CD14-positive monocyte (primary cell): ENCODE data around the gene STRN3. TPM values are rescaled to one million over a fixed set of nuclear protein-coding genes. Genes with fewer than 3 reads are reported as not detected.
A peak's percentile ranks its signal among the peaks of the same experiment; 100 is the strongest.
"Not testable (repeated sequence)": the region's sequence is repeated elsewhere in the genome, so short reads cannot be mapped to it uniquely, and the experiment has no call there.

Experiments
- DNase-seq, 3 donors: peaks; one replicate each; pipeline ENCODE4 v3.0.0-alpha.2; 2011 to 2022
- H2AFZ ChIP-seq: 2 replicates; pipeline ENCODE4 v1.6.0; 2012; ENCODE audit warnings: mild to moderate bottlenecking, low read depth, low read length, inconsistent platforms; ENCODE audit not compliant: insufficient read depth, poor library complexity, severe bottlenecking
- H3K27ac ChIP-seq, 2 donors: 1 replicate in 1 of 2; 2 replicates in 1 of 2; pipeline ENCODE4 v1.5.1; 2012 to 2013; ENCODE audit warnings: low read length in 2 of 2, control low read depth in 1 of 2, inconsistent platforms in 1 of 2, low read depth in 1 of 2, mild to moderate bottlenecking in 1 of 2
- H3K27me3 ChIP-seq, 2 donors: one replicate each; pipeline versions ENCODE4 v1.6.0 to v1.6.1; 2011 to 2013; ENCODE audit warnings: low read length in 2 of 2; ENCODE audit not compliant: control insufficient read depth in 2 of 2, insufficient read depth in 2 of 2
- H3K36me3 ChIP-seq, 2 donors: replicated peaks in 1 of 2; 1 replicate in 1 of 2; 2 replicates in 1 of 2; pipeline versions ENCODE4 v1.5.1 to v1.6.1; 2012 to 2013; ENCODE audit warnings: low read length in 2 of 2, control low read depth in 1 of 2, inconsistent platforms in 1 of 2, mild to moderate bottlenecking in 1 of 2; ENCODE audit not compliant: insufficient read depth in 2 of 2, control insufficient read depth in 1 of 2
- H3K4me1 ChIP-seq, 2 donors: 1 replicate in 1 of 2; 2 replicates in 1 of 2; pipeline versions ENCODE4 v1.5.1 to v1.6.1; 2012 to 2013; ENCODE audit warnings: low read length in 2 of 2, control low read depth in 1 of 2, inconsistent platforms in 1 of 2, mild to moderate bottlenecking in 1 of 2, moderate library complexity in 1 of 2; ENCODE audit not compliant: insufficient read depth in 2 of 2, control insufficient read depth in 1 of 2
- H3K4me2 ChIP-seq: replicated peaks from 2 replicates; pipeline ENCODE3; 2012; ENCODE audit warnings: low read length, moderate library complexity, mild to moderate bottlenecking; ENCODE audit not compliant: poor library complexity, severe bottlenecking; ENCODE audit errors: extremely low read depth
- H3K4me3 ChIP-seq, 3 experiments: fragments of 200-600 bp in 1 of 3; sonication (generic) in 1 of 3; replicated peaks in 1 of 3; 1 replicate in 2 of 3; 2 replicates in 1 of 3; pipeline ENCODE4 v1.5.1; 2011 to 2013; ENCODE audit warnings: low read length in 3 of 3, mild to moderate bottlenecking in 3 of 3, control low read depth in 2 of 3, low read depth in 2 of 3, inconsistent platforms in 1 of 3, moderate library complexity in 1 of 3
- H3K79me2 ChIP-seq: 2 replicates; pipeline ENCODE4 v1.6.0; 2012; ENCODE audit warnings: mild to moderate bottlenecking, control low read depth, inconsistent platforms, low read length, moderate library complexity; ENCODE audit not compliant: insufficient read depth
- H3K9ac ChIP-seq: 2 replicates; pipeline ENCODE4 v1.6.0; 2017; ENCODE audit warnings: low read length, mild to moderate bottlenecking; ENCODE audit not compliant: insufficient read depth, poor library complexity, severe bottlenecking
- H3K9me3 ChIP-seq, 2 donors: replicated peaks in 1 of 2; 1 replicate in 1 of 2; 2 replicates in 1 of 2; pipeline versions ENCODE4 v1.5.1 to v1.6.1; 2012 to 2013; ENCODE audit warnings: low read length in 2 of 2, control low read depth in 1 of 2; ENCODE audit not compliant: control insufficient read depth in 1 of 2, insufficient read depth in 1 of 2
- H4K20me1 ChIP-seq: 2 replicates; pipeline ENCODE4 v1.6.0; 2012; ENCODE audit warnings: mild to moderate bottlenecking, low read length, control low read depth, moderate library complexity; ENCODE audit not compliant: insufficient read depth
- H3K27ac Mint-ChIP-seq, 7 donors: one replicate each; pipeline ENCODE4 v1.8.0; 2020; ENCODE audit warnings: mild to moderate bottlenecking in 7 of 7, mixed read lengths in 7 of 7, moderate library complexity in 6 of 7, inconsistent platforms in 2 of 7
- H3K27me3 Mint-ChIP-seq, 3 donors: one replicate each; pipeline ENCODE4 v1.8.0; 2021 to 2022; ENCODE audit warnings: low read depth in 3 of 3, mild to moderate bottlenecking in 3 of 3, mixed read lengths in 3 of 3, moderate library complexity in 3 of 3, inconsistent platforms in 1 of 3
- H3K36me3 Mint-ChIP-seq, 2 donors: one replicate each; pipeline ENCODE4 v1.8.0; 2020; ENCODE audit warnings: mixed read lengths in 2 of 2, inconsistent platforms in 1 of 2, mild to moderate bottlenecking in 1 of 2
- H3K4me1 Mint-ChIP-seq: one replicate; pipeline ENCODE4 v1.8.0; 2020; ENCODE audit warnings: mild to moderate bottlenecking, mixed read lengths
- H3K4me3 Mint-ChIP-seq, 2 donors: one replicate each; pipeline ENCODE4 v1.8.0; 2020; ENCODE audit warnings: mild to moderate bottlenecking in 2 of 2, mixed read lengths in 2 of 2, moderate library complexity in 1 of 2
- H3K9me3 Mint-ChIP-seq, 7 donors: one replicate each; pipeline ENCODE4 v1.8.0; 2020 to 2022; ENCODE audit warnings: mixed read lengths in 7 of 7, mild to moderate bottlenecking in 6 of 7, moderate library complexity in 6 of 7, inconsistent platforms in 2 of 7
- WGBS: methylation state at CpG from one replicate; pipeline ENCODE4 v1.1.5; 2013; ENCODE audit warnings: missing lambda C conversion rate; ENCODE audit not compliant: insufficient coverage; 5-methylcytosine and 5-hydroxymethylcytosine counted together
- intact Hi-C, 2 donors: fragments of 100-400 bp; cut with micrococcal nuclease; formaldehyde crosslinking; loops; one replicate each; pipeline versions ENCODE4 v1.15.0 to v1.15.1; 2023
- polyA plus RNA-seq, 3 donors: library from polyadenylated mRNA; depleted of rRNA in 1 of 3; unstranded in 2 of 3; stranded (reverse) in 1 of 3; fragments of 300-500 nt in 2 of 3; fragments of >200 nt in 1 of 3; fragmentation: Illumina TruSeq in 2 of 3; gene quantifications; 1 replicate in 2 of 3; 2 replicates in 1 of 3; pipeline ENCODE4 v1.2.3, GENCODE V29; 2012 to 2021
- TF ChIP-seq, protein P1 (sequence below): fragments of 200-600 bp; IDR thresholded peaks from one replicate; pipeline ENCODE4 v1.8.0; 2022; ENCODE audit warnings: antibody characterized with exemption, mild to moderate bottlenecking

Gene STRN3
- polyA plus RNA-seq, 3 donors: 1.0 to 12.0 (median 3.8) TPM

GRCh38 chr14:30971586-30971985 lies 54.6 kb downstream of the STRN3 start:
- Mint-ChIP-seq H3K36me3 (peaks cover 5 to 12% of the 10 kb centered on the region in 2 donors), H3K4me1 (peaks cover 30% of the 10 kb centered on the region), H3K4me3 (no peak overlapping the region), H3K9me3 (peaks cover 7 to 23% (median 13%) of the 10 kb centered on the region in 7 donors), H3K27me3 (peaks cover 0 to 3% (median 0%) of the 10 kb centered on the region in 3 donors), H3K27ac (no peak overlapping the region)
- H4K20me1 ChIP-seq: peaks cover 74% of the 10 kb centered on the region
- H3K36me3 ChIP-seq: peaks cover under 1 to 4% of the 10 kb centered on the region in 2 donors
- no peaks in the 10 kb centered on the region for H3K27me3 ChIP-seq
- intact Hi-C loops: no loop called here
- no CpG with 5 or more reads among the region's 5 CpGs for WGBS
- TF ChIP-seq, protein P1, sequence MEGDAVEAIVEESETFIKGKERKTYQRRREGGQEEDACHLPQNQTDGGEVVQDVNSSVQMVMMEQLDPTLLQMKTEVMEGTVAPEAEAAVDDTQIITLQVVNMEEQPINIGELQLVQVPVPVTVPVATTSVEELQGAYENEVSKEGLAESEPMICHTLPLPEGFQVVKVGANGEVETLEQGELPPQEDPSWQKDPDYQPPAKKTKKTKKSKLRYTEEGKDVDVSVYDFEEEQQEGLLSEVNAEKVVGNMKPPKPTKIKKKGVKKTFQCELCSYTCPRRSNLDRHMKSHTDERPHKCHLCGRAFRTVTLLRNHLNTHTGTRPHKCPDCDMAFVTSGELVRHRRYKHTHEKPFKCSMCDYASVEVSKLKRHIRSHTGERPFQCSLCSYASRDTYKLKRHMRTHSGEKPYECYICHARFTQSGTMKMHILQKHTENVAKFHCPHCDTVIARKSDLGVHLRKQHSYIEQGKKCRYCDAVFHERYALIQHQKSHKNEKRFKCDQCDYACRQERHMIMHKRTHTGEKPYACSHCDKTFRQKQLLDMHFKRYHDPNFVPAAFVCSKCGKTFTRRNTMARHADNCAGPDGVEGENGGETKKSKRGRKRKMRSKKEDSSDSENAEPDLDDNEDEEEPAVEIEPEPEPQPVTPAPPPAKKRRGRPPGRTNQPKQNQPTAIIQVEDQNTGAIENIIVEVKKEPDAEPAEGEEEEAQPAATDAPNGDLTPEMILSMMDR: no peak
- H2AFZ ChIP-seq: no peak overlapping the region
- H3K79me2 ChIP-seq: peaks cover 96% of the 10 kb centered on the region
- peaks cover 0 to 13% of the 10 kb centered on the region in 2 donors for H3K4me1 ChIP-seq
- peaks cover 4 to 12% of the 10 kb centered on the region in 2 donors for H3K9me3 ChIP-seq
- no peak overlapping the region for H3K27ac ChIP-seq
- no peak overlapping the region for H3K4me2 ChIP-seq
- no peak overlapping the region for H3K9ac ChIP-seq
- DNase-seq: no peak
- H3K4me3 ChIP-seq: no peak overlapping the region

DNA sequence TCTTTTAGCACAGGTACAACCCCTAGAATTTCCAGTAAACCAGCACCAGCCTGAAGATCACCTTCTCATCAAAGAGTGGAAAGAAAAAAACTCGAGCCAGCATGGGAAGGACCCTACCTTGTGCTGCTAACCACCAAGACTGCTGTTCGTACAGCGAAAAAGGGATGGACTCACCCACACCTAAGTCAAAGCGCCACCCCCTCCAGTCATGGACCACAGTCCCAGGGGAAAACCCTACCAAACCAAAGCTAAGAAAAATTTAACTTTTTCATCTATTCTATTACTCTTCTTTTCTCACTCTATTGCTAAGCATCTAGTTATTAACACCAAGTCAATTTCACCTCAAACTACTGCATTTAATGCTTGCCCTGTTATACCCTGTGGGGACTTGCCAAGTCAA lies 56.4 kb downstream of the STRN3 start:
- H3K27me3 Mint-ChIP-seq, intact Hi-C loops, H3K4me3 ChIP-seq, H3K4me2 ChIP-seq, H3K27ac ChIP-seq, H3K9ac ChIP-seq, H3K27me3 ChIP-seq, H3K4me1 ChIP-seq, H2AFZ ChIP-seq, H3K4me3 Mint-ChIP-seq, DNase-seq: not testable (repeated sequence)
- Histone ChIP-seq H3K36me3 (peaks cover 4 to 10% of the 10 kb centered on the region in 2 donors), H4K20me1 (peaks cover 74% of the 10 kb centered on the region), H3K79me2 (peaks cover 96% of the 10 kb centered on the region), H3K9me3 (peaks cover 11 to 21% of the 10 kb centered on the region in 2 donors)
- peak overlapping the region in 2 of 7 donors; percentile 15 to 44 for H3K27ac Mint-ChIP-seq
- H3K36me3 Mint-ChIP-seq: peaks cover 17 to 25% of the 10 kb centered on the region in 2 donors
- 96% methylated on average over 3 of the region's 4 CpGs for WGBS
- H3K4me1 Mint-ChIP-seq: peaks cover 22% of the 10 kb centered on the region
- peaks cover 15 to 34% (median 23%) of the 10 kb centered on the region in 7 donors for H3K9me3 Mint-ChIP-seq

DNA sequence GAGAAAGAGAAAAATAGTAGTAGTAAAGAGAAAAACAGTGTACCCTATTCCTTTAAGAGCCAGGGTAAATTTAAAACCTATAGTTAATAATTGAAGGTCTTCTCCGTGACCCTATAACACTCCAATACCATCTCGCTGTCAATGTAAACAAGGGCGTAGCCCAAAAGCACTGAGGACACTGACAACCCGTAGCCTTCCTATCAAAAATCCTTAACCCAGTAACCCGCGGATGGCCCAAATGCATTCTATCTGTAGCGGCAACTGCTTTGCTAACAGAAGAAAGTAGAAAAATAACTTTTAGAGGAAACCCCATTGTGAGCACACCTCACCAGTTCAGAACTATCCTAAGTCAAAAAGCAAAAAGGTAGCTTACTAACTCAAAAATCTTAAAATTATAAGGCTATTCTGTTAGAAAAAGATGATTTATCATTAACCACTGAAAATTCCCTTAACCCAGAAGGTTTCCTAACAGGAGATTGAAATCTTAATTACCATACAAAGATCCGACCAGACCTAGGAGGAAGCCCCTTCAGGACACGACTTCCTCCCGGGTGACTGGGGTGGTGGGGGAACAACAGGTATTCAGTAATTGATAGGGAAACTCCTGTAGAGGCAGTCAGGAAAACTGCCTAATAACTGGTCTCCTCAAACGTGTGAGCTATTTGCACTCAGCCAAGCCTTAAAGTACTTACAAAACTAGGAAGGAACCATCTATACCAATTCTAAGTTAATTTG lies 58.6 kb downstream of the STRN3 start:
- peaks cover 11 to 21% of the 10 kb centered on the region in 2 donors for H3K9me3 ChIP-seq
- H3K9ac ChIP-seq, H3K27me3 Mint-ChIP-seq, H3K27me3 ChIP-seq, H3K27ac ChIP-seq, H3K4me2 ChIP-seq, intact Hi-C loops, H3K27ac Mint-ChIP-seq, H3K4me3 Mint-ChIP-seq, H3K4me1 ChIP-seq, H3K4me3 ChIP-seq, DNase-seq, H2AFZ ChIP-seq: not testable (repeated sequence)
- peaks cover 4 to 10% of the 10 kb centered on the region in 2 donors for H3K36me3 ChIP-seq
- peaks cover 95% of the 10 kb centered on the region for H3K79me2 ChIP-seq
- peaks cover 30 to 39% of the 10 kb centered on the region in 2 donors for H3K36me3 Mint-ChIP-seq
- H3K4me1 Mint-ChIP-seq: peaks cover 11% of the 10 kb centered on the region
- WGBS: 100% methylated on average over 3 of the region's 11 CpGs
- peaks cover 15 to 34% (median 23%) of the 10 kb centered on the region in 7 donors for H3K9me3 Mint-ChIP-seq
- H4K20me1 ChIP-seq: peaks cover 73% of the 10 kb centered on the region
